SH-SY5Y (cell line): ENCODE data around the gene RPL7A.

Source experiments
- GATA2 ChIP-seq: IDR thresholded peaks from 2 replicates; pipeline ENCODE4 v1.6.1; 2011; ENCODE audit warnings: mild to moderate bottlenecking, low read depth, low read length
- GATA3 ChIP-seq: IDR thresholded peaks from 2 replicates; pipeline ENCODE4 v1.6.1; 2011; ENCODE audit warnings: low read depth, mild to moderate bottlenecking, low read length, moderate library complexity

GRCh38 chr9:133348718-133349573 is 928 bp downstream of the RPL7A start:
- TF ChIP-seq GATA2, result no peak
- TF ChIP-seq GATA3, result no peak
